Body of pancreas (tissue), 4 donors: ENCODE data around the gene GPS1. TPM values are rescaled to one million over a fixed set of nuclear protein-coding genes. Genes with fewer than 3 reads are reported as not detected.

Source experiments
- ATAC-seq: fragments of 150-250 bp; one replicate; pipeline ENCODE4 v1.9.1; 2016
- DNase-seq, 4 donors: peaks; one replicate each; pipeline ENCODE4 v3.0.0-alpha.2; 2019
- H3K27ac ChIP-seq, 4 donors: fragments of 200-600 bp; sonication (generic); 1 replicate in 3 of 4; 2 replicates in 1 of 4; pipeline versions ENCODE4 v1.5.1 to v1.6.1; 2016 to 2019; ENCODE audit warnings: mild to moderate bottlenecking in 1 of 4, mixed read lengths in 1 of 4, moderate library complexity in 1 of 4
- H3K27me3 ChIP-seq, 2 donors: fragments of 200-600 bp; sonication (generic); one replicate each; pipeline ENCODE4 v1.6.0; 2016; ENCODE audit warnings: mild to moderate bottlenecking in 1 of 2
- H3K36me3 ChIP-seq, 2 donors: fragments of 200-600 bp; sonication (generic); replicated peaks in 1 of 2; 2 replicates each; pipeline ENCODE4 v1.5.1; 2016; ENCODE audit warnings: low read depth in 2 of 2; ENCODE audit not compliant: insufficient read depth in 1 of 2
- H3K4me1 ChIP-seq: fragments of 200-600 bp; sonication (generic); one replicate; pipeline ENCODE4 v1.6.0; 2016
- H3K4me3 ChIP-seq, 2 donors: fragments of 200-600 bp; sonication (generic); 1 replicate in 1 of 2; 2 replicates in 1 of 2; pipeline ENCODE4 v1.5.1; 2016 to 2019
- H3K9me3 ChIP-seq, 3 donors: fragments of 200-600 bp; sonication (generic); 1 replicate in 2 of 3; 2 replicates in 1 of 3; pipeline ENCODE4 v1.5.1; 2016
- POLR2A ChIP-seq, 3 donors: fragments of 450-650 bp; IDR thresholded peaks; one replicate each; pipeline ENCODE4 v1.6.1; 2016; ENCODE audit warnings: antibody characterized with exemption in 3 of 3, mild to moderate bottlenecking in 2 of 3
- WGBS, 2 donors: methylation state at CpG; one replicate each; pipeline ENCODE4 v1.1.5; 2017; 5-methylcytosine and 5-hydroxymethylcytosine counted together
- intact Hi-C: fragments of 100-400 bp; cut with DNase I; formaldehyde crosslinking; loops from one replicate; pipeline ENCODE4 v1.15.1; 2023
- total RNA-seq, 2 donors: library from RNA; depleted of rRNA; stranded (reverse); fragments of >200 nt; gene quantifications; one replicate each; pipeline ENCODE4 v1.1.0, GENCODE V29; 2016
- TF ChIP-seq, protein P1 (sequence below), 7 experiments: fragments of 450-650 bp in 4 of 7; fragments of 200-600 bp in 3 of 7; sonication (generic) in 3 of 7; IDR thresholded peaks; one replicate each; pipeline ENCODE4 v1.5.1; 2016 to 2019; ENCODE audit warnings: antibody characterized with exemption in 7 of 7

Gene GPS1
- total RNA-seq, 2 donors from 2014 or later: 63.0 to 86.4 TPM

DNA sequence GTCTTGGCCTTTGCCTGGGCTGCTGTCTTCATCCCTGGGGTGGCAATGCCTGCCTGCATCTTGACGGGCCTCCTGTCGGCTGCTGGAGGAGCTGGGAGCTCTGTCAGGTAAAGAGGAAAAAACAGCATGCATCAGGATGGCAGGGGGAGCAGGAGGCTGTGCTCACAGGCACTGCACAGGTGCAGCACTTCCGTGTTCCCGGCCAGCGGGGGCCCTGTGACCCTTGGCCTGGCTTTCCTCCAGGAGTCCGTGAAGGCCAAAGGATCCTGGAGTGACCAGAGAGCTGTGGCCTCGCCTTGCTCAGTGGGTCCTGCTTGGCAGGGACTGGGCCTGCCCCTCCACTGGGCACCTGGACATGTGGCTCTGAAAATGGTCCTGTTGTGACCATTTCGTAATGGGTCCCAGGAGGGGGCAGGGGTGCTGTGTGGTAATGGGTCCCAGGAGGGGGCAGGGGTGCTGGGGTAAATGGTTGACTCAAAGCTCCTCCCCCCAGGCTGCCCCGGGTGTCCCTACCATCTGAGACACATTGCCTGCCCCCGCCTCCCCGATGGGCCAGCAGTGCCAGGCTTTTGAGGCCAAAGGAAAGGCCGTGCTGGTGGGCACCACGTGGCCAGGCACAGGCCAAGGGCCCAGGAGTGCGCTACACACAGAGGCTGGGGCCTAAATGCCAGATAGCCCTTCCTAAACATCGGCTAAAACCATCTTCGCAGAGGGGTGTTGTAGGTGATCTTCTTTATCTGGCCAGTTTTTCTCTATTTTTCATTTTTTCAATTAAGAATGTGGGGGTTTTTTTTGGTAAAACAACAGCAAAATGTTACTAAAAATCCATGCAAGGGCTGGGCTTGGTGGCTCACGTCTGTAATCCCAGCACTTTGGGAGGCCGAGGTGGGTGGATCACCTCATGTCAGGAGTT, 50.3 kb downstream of the GPS1 start:
- Histone ChIP-seq H3K9me3 (no peaks in the 10 kb centered on the region), H3K27me3 (no peaks in the 10 kb centered on the region), H3K36me3 (no peaks in the 10 kb centered on the region), H3K27ac (peak overlapping the region in 3 of 4 donors; percentile 54 to 77 (median 68)), H3K4me1 (peaks cover 83% of the 10 kb centered on the region), H3K4me3 (no peak overlapping the region)
- WGBS, 2 donors: 48 to 57% methylated on average over 12 to 18 of the region's 18 CpGs
- no peak for ATAC-seq
- intact Hi-C loops: no loop called here
- DNase-seq: peak in 3 of 4 donors; percentile 40 to 66 (median 47)
- TF ChIP-seq POLR2A (IDR thresholded peaks at IDR 0.05): no peak
- TF ChIP-seq, protein P1, sequence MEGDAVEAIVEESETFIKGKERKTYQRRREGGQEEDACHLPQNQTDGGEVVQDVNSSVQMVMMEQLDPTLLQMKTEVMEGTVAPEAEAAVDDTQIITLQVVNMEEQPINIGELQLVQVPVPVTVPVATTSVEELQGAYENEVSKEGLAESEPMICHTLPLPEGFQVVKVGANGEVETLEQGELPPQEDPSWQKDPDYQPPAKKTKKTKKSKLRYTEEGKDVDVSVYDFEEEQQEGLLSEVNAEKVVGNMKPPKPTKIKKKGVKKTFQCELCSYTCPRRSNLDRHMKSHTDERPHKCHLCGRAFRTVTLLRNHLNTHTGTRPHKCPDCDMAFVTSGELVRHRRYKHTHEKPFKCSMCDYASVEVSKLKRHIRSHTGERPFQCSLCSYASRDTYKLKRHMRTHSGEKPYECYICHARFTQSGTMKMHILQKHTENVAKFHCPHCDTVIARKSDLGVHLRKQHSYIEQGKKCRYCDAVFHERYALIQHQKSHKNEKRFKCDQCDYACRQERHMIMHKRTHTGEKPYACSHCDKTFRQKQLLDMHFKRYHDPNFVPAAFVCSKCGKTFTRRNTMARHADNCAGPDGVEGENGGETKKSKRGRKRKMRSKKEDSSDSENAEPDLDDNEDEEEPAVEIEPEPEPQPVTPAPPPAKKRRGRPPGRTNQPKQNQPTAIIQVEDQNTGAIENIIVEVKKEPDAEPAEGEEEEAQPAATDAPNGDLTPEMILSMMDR (IDR thresholded peaks at IDR 0.05): no peak

DNA sequence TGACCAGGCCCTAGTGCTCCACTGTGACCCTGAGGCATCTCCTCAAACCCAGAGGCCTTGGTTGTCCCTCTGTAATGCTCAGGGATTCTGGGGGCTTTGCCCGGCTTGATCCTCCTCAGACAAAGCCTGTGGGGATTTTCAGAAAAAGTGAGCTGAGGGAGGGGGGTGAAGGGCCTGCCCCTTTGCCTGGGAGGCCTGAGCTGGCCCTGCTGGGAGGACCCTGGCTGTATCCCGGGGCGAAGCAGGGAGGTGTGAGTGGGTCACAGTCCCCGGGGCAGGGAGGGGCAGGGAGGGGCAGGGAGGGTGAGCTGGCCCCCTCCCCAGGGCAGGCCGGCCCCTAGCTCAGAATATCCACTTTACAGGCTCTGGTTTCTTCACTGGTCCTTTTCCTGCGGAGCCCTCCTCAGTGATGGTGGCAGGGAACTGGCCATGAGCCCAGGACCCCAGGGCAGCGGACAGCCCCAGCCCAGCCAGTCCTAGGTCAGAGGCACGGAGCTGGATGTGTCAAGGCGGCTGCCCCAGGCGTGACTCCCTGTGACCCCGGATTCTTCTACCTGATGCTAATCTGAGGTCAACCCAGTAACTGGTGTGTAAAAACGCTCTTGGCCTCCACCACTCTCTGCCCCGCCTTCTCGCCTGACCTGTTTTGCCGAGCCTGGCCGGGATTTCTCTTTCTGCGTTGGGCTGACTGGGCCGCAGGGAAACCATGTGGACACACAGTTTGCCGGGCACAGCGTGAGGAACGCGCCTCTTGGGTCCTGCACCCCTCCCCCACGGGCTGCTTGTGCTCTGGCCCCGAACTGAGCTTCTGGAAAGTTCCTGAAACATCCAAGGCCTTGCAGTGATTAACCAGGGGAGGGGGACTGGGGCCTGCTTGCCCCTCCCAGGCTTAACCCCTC, 52.1 kb downstream of the GPS1 start:
- Histone ChIP-seq H3K27ac (peak overlapping the region; percentile 18 to 77 (median 72)), H3K4me1 (peaks cover 77% of the 10 kb centered on the region), H3K36me3 (no peaks in the 10 kb centered on the region), H3K4me3 (no peak overlapping the region), H3K27me3 (no peaks in the 10 kb centered on the region), H3K9me3 (no peaks in the 10 kb centered on the region)
- TF ChIP-seq, protein P1 (IDR thresholded peaks at IDR 0.05): no peak
- peak in 2 of 3 donors; percentile 20 to 34 for TF ChIP-seq POLR2A (IDR thresholded peaks at IDR 0.05)
- intact Hi-C loops: no loop called here
- ATAC-seq (peak; percentile 51), DNase-seq (peak; percentile 62 to 83 (median 78))
- 26 to 40% methylated on average over 19 to 24 of the region's 24 CpGs for WGBS, 2 donors

DNA sequence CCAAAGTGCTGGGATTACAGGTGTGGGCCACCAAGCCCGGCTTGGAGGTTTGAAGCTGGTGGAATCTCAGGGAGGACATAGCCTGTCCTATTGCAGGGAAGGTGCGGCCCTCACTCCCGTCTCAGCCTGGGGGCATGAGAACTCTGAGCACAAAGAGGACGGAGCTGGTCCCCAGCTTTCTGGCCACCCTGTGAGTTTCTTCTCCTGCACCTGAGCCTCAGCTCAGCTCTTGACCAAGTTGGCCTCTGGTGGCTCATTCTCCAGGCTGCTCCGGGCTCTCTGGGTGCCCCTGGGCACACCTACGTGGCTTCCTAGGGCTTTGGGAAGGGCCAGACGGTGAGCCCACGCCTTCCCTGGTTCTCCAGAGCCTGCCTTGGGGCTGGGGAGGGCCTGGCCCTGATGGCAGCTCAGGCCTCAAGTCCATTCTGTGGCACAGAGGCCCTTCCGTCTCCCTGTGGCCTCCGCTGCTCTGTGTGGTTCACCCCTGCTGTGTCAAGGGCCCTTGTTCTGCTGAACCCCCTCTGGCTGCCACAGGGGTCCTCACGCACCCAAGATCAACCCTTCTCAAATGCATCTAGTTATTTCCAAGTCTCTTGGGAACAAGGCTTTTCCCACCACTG, 53.2 kb downstream of the GPS1 start:
- Histone ChIP-seq H3K36me3 (no peaks in the 10 kb centered on the region), H3K4me1 (peaks cover 66% of the 10 kb centered on the region), H3K27ac (peak overlapping the region in 3 of 4 donors; percentile 42 to 77 (median 77)), H3K4me3 (no peak overlapping the region), H3K27me3 (no peaks in the 10 kb centered on the region), H3K9me3 (no peaks in the 10 kb centered on the region)
- no peak for ATAC-seq
- intact Hi-C loops: no loop called here
- no peak for DNase-seq
- TF ChIP-seq POLR2A (IDR thresholded peaks at IDR 0.05): no peak
- TF ChIP-seq, protein P1 (IDR thresholded peaks at IDR 0.05): no peak
- 96 to 98% methylated on average over 5 to 11 of the region's 11 CpGs for WGBS, 2 donors

DNA sequence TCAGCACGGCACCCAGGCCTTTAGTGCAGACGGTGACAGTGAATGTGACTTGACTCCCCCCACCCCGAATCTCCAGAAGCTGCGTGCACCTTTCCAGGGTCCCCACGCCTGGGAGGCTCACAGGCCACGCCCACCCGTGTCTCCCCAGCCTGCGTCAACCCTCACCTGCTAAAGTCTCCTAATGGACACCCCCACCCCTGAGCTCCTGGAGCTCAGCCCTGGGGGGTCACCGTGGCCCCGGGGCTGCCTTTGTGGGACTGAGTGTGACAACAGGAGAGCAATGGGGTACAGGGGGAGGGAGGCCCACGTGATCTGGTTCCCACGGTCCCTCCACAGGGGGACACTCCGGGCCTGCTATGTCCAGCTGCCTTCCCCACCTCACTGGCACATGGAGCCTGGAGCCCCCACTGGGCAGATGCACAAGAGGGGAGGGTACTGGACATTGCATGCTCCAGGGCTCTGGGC, 53.8 kb downstream of the GPS1 start:
- H3K4me3 ChIP-seq: no peak overlapping the region
- no peaks in the 10 kb centered on the region for H3K36me3 ChIP-seq
- peaks cover 70% of the 10 kb centered on the region for H3K4me1 ChIP-seq
- peak overlapping the region in 3 of 4 donors; percentile 74 to 79 (median 77) for H3K27ac ChIP-seq
- DNase-seq: no peak
- H3K27me3 ChIP-seq: no peaks in the 10 kb centered on the region
- no peaks in the 10 kb centered on the region for H3K9me3 ChIP-seq
- ATAC-seq: no peak
- 87% methylated on average over 10 to 13 of the region's 13 CpGs for WGBS, 2 donors
- TF ChIP-seq, protein P1 (IDR thresholded peaks at IDR 0.05): no peak
- TF ChIP-seq POLR2A (IDR thresholded peaks at IDR 0.05): no peak
- intact Hi-C loops: no loop called here
